NCI-H1105 (cell line): ENCODE measurements around the gene ULK4.

Source experiments
- DNase-seq: peaks from one replicate; lab custom pipeline; 2025; lab: John Stamatoyannopoulos, UW

ULK4 gene

DNA sequence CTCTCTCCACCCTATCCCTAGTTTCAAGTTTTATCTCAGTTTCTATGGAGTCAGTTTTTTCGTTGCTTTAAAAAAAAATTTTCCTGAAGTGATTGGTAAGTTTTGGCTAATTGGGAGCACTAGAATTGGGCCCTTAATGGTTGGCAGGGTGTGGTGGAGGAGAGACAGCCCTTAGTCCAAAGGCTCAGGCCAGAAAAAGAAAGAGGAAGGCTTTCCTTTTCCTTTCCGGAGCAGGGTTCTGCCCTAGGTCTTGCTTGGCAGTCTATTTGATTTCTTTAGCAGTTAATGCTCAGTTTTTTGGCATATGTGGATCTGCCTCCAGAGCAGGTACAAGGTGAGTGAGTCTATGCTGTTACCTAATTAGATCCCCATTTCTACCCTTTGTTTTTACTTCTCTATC is 739.9 kb downstream of the ULK4 start:
- no peak for DNase-seq

- no peak for DNase-seq
Observed at GRCh38 chr3:41220906-41221677, 740.8 kb downstream of the ULK4 start.

DNA sequence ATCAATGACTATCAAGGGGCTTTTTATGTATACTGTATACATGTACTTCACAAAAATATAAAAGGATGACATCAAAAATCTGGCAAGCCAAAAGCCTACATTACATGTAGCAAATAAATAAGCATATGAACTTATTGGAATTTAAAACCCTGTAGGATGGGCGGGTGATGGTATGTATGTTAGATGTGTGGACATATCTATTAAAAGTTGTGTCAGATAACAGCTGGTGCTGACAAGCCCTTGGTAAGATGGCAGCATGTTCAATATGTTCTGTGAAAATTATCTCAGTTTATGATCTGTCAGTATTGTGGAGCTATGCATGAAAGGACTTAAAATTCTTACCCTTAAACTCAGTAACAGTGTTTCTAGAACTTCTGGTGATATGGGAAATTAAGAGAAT is 742.5 kb downstream of the ULK4 start:
- DNase-seq, result no peak

GRCh38 chr3:41216993-41217392 is 744.9 kb downstream of the ULK4 start:
- DNase-seq, result no peak

- no peak for DNase-seq
Observed at GRCh38 chr3:41216422-41216821, 745.5 kb downstream of the ULK4 start.

DNA sequence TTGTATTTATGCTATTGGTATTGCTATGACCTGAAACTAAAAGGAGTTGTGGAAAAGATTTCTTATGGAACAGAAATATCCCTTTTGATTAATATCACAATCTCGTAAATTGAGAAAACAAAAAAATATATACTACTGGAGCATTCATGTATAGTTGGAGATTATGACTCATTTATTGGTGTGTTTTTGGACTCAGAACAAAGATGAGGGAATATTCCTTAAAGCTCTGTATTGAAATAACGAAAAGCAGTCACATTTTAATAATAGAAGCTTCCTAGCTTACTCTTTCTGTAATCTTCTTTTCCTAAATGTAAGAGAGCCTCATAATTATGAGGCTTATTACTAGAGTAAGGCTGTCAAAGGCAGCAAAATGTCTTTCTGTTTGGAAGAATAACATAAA is 748.3 kb downstream of the ULK4 start:
- DNase-seq, result no peak

DNA sequence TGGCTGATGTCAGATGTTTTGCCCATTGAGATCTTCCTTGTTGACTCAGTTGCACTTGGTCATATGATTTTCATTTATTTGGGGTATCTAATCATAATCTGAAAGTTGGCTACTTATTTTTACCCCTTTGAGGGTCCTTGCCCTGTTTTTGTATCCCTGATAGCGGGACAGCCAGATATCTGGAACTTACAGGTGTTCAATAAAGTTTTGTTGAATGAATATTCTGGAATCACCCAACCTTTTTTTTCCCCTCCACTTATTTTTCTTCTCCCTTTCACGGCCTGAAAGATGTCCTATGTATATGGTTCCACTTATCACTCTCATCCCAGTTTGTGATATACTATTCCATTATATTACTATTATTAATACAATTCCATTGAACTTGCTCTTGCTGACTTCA is 749.8 kb downstream of the ULK4 start:
- no peak for DNase-seq

DNA sequence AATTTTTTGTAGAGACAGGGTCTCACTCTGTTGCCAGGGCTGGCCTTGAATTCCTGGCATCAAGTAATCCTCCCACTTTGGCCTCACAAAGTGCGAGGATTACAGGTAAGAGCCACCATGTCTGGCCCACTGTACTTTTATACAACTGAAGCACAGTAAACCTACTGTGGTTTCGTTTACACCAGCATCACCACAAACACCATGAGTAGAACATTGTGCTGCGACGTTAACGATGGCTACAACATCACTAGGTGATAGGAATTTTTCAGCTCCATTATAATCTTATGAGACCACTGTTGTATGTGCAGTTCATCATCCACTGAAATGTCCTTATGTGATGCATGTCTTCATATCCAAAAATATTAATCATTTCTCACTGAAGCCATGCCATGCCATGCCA is 750.9 kb downstream of the ULK4 start:
- DNase-seq, result no peak

DNA sequence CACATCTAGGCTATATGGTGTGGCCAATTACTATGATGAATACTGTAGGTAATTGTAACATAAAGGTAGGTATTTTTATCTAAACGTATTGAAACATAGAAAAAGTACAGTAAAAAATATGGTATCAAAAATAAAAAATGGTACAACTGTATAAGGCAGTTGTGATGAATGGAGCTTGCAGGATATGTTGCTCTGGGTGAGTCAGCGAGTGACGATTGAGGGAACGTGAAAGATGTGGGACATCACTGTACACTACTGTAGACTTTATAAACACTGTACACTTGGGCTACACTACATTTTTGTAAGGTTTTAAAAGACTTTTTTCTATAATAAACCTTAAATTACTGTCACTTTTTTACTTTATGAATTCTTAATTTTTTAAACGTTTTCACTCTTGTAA is 752.3 kb downstream of the ULK4 start:
- no peak for DNase-seq

DNA sequence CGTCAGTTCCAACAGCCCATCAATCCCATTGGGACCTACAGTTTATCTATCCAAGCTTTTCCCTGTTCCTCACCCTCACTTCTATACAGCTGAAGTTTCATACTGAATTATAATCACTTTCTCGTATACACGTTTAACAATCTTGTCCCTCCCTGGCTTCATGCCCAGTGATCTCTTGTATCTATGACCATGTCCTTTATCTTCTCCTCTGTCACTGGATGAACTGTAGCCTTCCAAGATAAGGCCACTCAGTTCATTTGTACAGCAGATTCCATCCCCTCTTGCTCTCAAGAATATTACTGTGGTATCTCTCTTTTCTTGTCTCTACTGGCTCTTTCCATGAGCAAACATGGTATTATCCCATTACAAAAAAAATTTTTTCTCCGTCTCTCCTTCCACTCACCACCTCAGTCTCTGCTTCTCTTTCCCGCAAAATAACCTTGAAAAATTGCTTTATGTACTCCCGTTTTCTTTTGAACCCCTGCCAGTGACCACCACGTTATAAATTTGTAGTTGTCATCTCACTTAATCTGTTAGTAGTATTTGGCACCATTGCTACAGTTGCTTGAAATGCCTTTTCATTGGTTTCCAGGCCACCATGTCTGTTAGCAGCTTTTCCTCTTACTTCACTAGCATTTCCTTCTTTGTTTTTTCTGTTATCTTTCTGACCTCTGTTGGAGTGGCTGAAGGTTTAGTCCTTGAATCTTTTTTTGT is 753.2 kb downstream of the ULK4 start:
- DNase-seq, result no peak

DNA sequence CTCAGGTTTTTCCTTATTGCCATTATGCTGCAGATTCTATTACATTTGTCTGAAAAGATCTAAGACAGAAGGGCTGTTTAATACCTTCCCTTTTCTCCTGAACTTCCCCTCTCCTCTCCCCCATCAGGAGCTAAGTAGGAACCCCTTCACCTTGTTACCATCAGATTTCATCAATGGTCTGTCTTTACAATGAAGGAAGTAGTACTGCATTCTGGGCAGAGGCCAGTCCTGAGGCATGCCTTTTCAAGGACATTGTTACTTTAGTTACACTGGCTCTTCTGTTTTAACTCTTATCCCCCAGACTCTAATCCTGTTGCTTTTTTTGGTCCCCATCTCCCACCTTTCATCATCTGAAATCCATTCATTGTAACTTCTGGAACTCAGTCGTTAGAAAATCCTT is 754.5 kb downstream of the ULK4 start:
- no peak for DNase-seq

DNA sequence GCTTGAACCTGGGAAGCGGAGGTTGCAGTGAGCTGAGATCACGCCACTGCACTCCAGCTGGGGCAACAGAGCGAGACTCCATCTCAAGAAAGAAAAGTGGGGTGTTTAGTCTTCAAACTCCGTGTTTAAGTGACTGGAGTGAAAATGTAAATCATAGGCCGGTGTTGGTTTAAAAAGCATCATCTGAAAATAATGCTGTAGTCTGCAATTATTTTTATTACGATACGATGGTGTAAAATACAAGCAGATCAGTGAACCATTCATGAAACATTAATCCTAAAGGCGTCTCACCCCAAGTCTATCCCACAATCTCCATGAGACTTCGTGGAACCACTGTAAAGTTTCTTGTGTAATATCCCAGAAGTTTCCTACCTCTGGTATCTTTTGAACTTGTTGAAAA is 756.3 kb downstream of the ULK4 start:
- DNase-seq, result no peak

- no peak for DNase-seq
Observed at GRCh38 chr3:41204369-41204768, 757.5 kb downstream of the ULK4 start.

DNA sequence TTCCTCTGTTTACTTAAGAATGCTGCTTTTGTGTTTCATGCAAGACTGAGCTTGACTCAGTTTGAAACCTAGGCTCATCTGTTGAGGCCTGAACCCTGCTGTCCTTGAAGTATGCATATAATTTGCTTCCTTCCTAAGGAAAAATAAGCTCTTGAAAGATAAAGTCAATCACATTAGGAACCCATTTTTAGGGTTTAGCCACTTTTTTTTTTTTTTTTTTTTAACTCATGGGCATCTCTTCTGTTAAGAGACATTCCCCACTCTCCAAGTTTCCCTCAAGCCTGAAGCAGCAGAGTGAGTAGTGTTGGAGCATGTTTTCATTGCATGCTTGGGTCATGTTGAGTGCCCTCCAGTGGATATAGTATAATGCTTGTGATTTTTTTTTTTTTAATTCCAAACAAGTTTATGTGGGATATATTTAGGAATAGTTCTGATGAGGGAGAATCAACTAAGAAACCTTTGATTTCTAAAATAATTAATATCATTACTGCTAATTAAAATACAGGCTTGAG is 759.0 kb downstream of the ULK4 start:
- no peak for DNase-seq

- no peak for DNase-seq
Observed at GRCh38 chr3:41202075-41202833, 759.6 kb downstream of the ULK4 start.

- DNase-seq, result no peak
Observed at GRCh38 chr3:41200669-41201021, 761.3 kb downstream of the ULK4 start.

DNA sequence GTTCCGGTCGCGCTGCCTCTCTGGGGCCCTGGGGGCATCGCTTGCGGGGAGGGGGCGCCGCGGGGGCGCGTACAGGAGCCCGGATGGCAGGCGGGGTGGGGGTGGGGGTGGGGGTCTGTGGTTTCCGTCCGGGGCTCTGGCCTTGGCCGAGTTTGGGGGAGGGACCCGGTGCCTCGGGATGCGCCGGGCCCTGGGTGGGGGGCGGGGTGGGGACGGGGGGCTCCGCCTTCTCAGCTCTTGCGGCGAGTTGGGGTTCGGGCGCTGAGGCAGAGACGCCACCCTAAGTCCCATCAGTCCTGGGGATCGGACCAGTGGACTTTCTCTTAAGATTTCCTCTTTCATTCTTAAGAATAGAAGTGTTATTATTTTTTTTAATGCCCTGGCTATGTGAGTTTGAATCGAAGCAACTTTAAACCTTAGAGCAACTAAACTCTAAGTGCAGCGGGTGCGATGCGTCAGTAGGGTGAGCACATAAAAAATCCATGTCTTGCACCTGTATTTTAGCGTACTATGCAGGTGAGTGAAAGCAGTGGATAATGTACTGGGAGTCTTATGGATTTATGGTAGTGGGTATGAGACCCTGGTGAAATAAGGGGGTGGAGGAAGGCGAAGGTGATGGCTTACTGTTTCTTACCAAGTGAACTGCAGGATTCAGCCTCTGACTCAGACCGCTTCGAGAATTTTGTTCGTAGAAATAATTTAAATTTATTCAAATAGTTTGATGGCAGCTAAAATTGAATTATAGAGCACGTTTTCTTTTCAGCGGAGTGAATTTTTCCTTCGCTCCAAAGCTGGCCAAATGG is 761.8 kb downstream of the ULK4 start:
- DNase-seq, result no peak

GRCh38 chr3:41198950-41199865 is 762.7 kb downstream of the ULK4 start, which contains the start of gene CTNNB1:
CTNNB1 (plus strand) TSS chr3:41199505; CDS start chr3:41224069, 24,564 bp downstream.
- peak; percentile 83 for DNase-seq

DNA sequence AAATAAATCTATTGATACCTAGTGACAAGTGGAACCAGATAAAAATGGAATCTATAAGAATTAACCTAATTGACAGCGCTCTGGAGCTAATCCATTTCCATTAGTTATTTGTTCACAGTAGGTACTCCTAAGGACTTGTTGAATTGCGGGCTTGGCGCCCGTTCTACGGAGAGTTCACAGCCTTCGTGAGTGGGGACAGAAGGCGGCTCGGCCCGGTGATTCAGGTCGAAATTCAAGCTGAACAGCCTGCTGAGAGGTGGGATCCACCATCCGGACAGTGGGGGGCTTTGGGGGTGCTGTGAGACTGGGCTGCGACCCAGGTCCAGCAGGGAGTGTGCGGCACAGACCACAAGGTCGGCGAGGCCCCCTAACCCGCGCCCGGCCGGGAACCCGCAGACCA is 763.4 kb downstream of the ULK4 start:
- peak; percentile 52 for DNase-seq

DNA sequence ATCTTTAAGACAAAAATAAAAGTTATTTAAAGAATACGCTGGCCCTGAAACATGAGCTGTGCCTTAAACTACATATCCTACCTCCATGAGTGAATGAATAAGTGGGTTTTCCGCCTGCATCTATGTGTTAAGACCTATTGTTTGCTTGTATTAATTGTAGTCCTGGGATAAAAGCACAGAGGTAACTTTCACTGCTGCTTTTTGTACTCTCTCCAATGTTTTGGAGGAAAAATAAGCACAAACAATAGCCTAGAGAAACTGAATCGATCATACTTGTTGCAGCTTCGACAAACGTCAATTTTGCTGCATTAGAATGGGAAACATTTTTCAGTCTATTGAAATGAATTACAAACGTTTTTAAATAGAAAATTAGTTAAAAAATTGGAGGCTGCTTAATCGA is 763.9 kb downstream of the ULK4 start:
- no peak for DNase-seq
